GM19463 (cell line): ENCODE measurements around the gene FOXA2.
"Not testable (repeated sequence)": the region's sequence is repeated elsewhere in the genome, so short reads cannot be mapped to it uniquely, and the experiment has no call there.

Experiments
- ATAC-seq: cut with Tn5 transposase; IDR thresholded peaks from one replicate; pipeline ENCODE4 v1.9.1; 2021; ENCODE audit warnings: mild to moderate bottlenecking, moderate library complexity; ENCODE audit not compliant: unreplicated experiment

FOXA2 gene

GRCh38 chr20:22584522-22584921 is at the start of gene FOXA2:
Gene FOXA2 (minus strand): TSS chr20:22584572. CDS start chr20:22584278, 294 bp downstream.
- ATAC-seq: no peak

DNA sequence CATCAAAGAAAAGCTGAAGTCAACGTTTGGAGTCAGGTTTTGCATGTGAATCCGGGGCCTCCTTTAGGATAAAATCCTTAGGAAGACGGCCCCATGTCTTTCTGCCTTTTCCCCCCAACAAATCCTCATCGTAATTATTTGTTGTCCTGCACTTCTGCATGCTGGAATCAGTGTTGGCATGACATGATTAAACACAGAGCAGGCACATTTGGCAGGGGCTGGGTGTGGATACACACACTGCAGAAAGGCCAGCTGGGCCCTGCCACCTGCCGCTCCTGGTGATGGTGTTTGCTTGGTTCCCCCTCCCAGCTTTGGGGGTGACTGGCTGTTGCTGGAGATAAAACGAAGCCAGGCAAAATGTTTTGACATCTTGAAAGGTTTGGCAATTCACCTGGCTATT is 46.3 kb upstream of the FOXA2 start:
- no peak for ATAC-seq

DNA sequence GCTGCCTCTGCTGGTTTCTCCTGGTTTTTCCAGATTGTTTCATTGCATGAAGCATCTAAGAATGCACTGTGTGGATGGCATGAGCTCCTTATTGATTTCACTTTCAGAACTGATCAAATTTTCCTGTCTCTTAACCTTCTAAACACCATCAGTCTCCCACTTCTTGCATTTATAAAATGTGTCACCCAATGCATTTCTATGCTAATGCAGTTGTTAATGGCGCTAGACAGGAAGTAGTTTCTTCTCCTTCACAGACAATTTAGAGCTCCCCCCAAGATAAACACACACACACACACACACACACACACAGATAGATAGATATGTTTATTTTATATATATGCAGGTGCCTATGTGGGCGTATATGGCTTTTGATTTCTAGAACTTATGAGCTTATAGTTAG is 45.6 kb upstream of the FOXA2 start:
- ATAC-seq: no peak

- no peak for ATAC-seq
Observed at GRCh38 chr20:22629447-22629846, 45.1 kb upstream of the FOXA2 start.

DNA sequence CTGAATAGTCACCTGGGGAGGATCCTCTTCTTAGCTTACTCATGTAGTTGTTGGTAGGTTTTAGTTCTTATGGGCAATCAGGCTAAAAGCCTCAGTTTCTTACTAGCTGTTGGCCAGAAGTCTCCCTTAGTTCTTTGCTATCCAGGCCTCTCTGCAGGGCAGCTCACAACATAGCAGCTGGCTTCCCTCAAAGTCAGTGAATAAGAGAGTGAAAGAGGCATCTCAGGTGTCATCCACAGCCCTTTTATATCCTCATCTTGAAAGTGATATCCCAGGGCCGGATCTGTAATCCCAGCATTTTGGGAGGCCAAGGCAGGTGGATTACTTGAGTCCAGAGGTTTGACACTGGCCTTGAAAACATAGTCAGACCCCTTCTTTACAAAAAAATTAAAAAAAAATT is 42.1 kb upstream of the FOXA2 start:
- ATAC-seq: no peak

DNA sequence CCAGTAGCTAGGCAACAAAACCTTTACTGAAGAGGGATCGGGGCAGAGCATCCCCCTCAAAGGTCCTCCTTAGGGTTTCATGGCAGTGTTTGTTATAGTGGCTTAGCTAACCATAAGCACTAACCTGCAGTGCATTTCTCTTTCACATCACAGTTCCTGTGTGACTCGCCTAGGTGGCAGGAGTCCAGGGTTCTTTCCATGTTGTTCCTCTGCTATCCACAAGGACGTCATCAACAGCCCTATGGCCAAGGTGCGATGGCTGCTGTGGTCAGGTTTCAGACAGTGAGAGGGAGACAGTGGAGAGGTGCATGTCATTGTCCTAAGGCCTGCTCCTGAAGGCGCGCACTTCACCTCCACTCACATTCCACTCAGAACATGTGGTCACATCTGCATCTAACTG is 38.8 kb upstream of the FOXA2 start:
- ATAC-seq: no peak

GRCh38 chr20:22620342-22620741 is 36.0 kb upstream of the FOXA2 start:
- ATAC-seq: no peak

- no peak for ATAC-seq
Observed at GRCh38 chr20:22619806-22620205, 35.4 kb upstream of the FOXA2 start.

GRCh38 chr20:22619272-22619671 is 34.9 kb upstream of the FOXA2 start:
- no peak for ATAC-seq

DNA sequence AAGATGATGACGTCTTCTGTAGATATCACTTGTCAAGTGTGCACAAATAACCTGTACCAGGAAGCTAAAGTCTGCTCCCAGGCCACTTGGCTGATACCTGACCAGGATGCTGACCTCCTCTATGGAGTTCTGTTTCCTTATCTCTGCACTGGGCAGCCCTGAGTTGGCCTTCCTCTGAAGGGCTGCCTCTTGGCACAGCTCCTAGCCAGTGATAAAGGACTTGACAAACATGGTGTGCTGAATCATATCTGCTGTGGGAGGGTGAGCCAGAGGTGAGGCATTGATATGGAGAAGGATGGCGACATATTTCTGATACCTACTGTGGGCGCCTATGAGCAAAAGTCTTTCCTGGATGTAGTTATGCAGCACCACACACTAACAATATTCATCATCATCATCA is 32.8 kb upstream of the FOXA2 start:
- ATAC-seq: no peak

- no peak for ATAC-seq
Observed at GRCh38 chr20:22616551-22616950, 32.2 kb upstream of the FOXA2 start.

DNA sequence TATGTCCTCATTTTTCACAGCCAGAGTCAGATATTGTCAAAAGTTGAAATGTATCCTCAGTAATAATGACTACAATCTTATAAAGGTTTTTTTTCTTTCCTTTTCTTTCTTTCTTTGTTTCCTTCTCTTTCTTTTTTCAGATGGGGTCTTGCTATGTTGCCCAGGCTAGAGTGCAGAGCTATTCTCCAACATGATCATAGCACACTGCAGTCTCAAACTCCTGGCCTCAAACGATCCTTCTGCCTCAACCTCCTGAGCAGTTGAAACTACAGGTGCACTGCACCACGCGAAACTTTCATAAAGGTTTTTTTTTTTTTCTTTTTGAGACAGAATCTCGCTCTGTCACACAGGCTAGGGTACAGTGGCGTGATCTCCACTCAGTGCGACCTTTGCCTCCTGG is 31.1 kb upstream of the FOXA2 start:
- no peak for ATAC-seq

DNA sequence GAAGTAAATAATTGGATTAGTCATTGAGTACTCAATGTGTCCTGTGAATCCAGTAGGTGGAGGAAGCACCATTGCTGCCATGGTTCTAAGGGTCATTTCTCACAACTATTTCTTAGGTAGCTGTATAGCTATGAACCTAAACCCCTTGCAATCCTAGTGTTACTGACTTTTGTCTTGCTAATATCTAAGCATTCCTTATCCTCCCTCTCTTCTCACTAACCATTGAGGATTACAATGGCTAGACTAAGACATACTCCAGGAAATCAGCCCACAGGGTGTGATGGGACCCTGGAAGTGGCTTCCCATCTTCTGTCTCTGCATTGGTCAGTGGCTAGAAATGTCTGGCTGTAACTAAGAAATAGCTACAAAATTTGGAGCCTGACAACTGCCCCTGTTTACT is 27.3 kb upstream of the FOXA2 start:
- ATAC-seq: no peak

GRCh38 chr20:22607695-22608094 is 23.3 kb upstream of the FOXA2 start:
- ATAC-seq: no peak

GRCh38 chr20:22604815-22605214 is 20.4 kb upstream of the FOXA2 start:
- no peak for ATAC-seq

- no peak for ATAC-seq
Observed at GRCh38 chr20:22601361-22602141, 17.2 kb upstream of the FOXA2 start.

GRCh38 chr20:22599258-22599657 is 14.9 kb upstream of the FOXA2 start:
- not testable (repeated sequence) for ATAC-seq

DNA sequence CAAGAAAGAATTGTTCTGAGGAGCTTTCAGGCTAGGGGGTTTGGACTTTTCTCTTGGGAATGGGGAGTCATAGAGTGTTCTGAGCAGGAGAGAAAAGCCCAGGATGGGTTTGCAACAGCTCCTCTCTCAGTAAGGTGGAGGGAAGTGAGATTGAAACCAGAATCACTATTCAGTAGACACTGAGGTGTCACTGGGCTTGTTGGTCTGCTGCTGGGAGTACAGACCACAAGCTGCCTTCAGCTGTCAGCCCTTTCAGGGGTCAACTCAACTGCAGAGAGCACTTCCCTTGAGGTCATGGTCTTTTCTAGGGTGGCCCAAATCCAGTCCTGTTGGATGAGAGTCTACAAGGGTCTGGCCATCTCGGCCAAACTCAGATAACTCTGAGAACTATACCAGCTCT is 12.9 kb upstream of the FOXA2 start:
- ATAC-seq: no peak

- ATAC-seq: no peak
Observed at GRCh38 chr20:22590662-22591061, 6.3 kb upstream of the FOXA2 start.

- no peak for ATAC-seq
Observed at GRCh38 chr20:22586645-22587310, 2.4 kb upstream of the FOXA2 start.

DNA sequence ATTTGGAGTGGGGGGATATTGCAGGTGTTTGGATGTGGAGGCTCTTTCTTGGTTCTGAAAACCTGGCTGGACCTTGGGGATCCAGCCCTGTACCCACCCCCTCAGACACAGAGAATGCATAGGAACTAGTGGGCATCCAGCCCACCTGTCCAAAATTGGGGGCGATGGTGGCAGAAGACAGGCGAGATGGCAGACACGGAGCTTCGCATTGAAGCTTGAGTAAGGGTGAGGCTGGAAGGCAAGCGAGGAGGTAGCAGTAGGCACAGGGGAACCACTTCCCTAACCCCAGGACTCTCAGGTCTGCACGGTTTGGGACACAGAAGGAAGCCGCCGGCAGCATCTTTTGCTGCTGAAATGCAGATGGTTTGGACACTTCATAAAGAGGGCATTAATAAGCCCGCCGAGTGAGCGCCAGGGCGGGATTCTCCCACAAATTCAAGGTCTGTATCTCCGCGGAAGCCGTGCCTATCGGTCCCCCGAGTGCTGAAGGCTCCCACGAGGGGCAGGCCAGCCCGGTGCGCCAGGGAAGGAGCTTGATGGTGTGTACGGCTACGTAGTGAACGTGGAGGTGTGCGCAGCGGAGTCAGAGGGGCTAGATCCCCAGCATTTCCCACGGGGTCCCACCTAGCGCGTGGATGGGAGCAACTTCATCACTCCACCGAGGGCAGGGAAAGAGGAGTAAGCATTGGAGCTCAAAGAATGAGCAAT is 1.6 kb upstream of the FOXA2 start:
- no peak for ATAC-seq
